NCI-H510A (cell line): ENCODE measurements around the gene TRPM3.
"Not testable (repeated sequence)": the region's sequence is repeated elsewhere in the genome, so short reads cannot be mapped to it uniquely, and the experiment has no call there.

Source experiments
- DNase-seq: peaks from one replicate; lab custom pipeline; 2025; lab: John Stamatoyannopoulos, UW

TRPM3 gene

GRCh38 chr9:70654144-70654543 is 467.3 kb downstream of the TRPM3 start:
- DNase-seq, result no peak

DNA sequence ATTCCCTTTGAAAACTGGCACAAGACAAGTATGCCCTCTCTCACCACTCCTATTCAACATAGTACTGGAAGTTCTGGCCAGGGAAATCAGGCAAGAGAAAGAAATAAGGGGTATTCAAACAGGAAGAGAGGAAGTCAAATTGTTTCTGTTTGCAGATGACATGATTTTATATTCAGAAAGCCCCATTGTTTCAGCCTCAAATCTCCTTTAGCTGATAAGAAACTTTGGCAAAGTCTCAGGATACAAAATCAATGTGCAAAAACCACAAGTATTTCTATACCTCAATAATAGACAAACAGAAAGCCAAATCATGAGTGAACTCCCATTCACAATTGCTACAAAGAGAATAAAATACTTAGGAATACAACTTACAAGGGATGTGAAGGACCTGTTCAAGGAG is 476.8 kb downstream of the TRPM3 start:
- not testable (repeated sequence) for DNase-seq

DNA sequence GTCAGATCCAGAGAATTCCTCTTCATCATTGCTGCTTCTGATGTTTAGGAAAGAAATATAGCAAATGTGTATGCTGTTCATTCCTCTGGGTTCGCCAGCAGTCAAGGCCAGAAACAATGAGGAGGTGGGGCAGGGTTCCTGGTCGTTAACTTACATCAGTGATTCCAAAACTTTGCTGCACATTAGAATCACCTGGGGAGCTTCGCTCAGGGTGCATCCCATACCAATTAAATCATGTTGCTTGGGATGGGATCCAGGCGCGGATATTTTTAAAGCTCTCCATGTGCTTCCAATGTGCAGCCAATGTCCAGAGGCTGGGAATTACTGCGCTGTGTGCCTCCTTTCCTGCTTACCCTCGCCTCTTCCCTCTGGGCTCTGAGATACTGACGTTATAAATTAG is 479.1 kb downstream of the TRPM3 start:
- DNase-seq, result no peak

GRCh38 chr9:70641631-70642030 is 479.8 kb downstream of the TRPM3 start:
- DNase-seq, result no peak

GRCh38 chr9:70641031-70641430 is 480.4 kb downstream of the TRPM3 start:
- no peak for DNase-seq

- DNase-seq, result no peak
These were observed 481.3 kb downstream of the TRPM3 start for GRCh38 chr9:70639853-70640814.

DNA sequence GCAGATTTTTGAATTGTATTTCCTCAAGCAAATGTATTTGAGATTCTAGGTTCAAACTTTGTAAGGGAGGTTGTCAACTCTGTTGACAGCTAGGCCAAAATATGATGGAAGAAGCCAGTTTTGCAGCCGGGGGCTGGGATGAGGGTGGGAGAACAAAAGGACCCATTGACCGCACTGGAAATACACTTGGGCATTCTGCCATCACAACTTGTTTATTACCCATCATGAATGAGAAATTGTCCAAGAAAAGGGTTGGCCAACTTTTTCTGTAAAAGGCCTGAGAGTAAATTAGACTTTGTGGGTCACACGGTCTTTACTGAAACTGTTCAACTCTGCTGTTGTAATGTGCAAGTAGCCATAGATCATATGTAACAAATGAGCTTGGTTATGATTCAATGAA is 485.6 kb downstream of the TRPM3 start:
- DNase-seq, result no peak

DNA sequence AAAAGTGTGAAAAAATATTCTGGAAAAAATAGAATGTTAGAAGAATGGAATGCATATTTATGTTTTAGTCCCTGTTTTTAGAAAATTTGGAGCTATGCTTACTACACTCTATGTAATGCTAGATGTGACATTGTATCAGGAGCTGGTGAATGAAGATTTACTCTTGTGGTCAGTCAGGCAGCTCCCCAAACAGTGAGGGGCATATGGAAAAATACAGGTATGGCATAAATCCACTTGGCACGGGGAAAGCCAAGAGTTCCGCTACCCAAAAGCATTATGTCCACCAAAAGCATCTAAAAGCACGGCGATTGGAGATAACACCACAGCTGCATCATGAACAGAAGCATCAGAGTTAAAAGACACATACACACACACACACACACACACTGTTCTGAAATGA is 486.7 kb downstream of the TRPM3 start:
- DNase-seq, result no peak

DNA sequence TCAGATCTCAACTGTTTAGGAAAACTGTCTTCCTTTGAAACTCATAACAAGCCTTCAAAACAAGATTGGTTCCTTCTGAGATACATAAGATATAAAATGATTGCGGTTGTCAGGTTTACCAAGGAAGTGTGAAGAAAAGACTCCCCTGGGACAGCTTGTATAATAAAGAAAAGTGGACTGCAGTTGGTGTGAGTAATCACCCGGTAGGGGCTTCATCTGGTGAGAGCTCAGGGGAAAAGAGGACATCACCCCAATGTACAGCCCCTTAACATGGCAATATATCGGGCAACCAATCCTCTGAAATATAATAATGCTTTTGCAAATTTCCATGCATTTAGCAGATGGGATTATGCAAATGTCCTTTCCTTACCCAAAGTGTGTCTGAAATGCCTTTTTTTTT is 490.4 kb downstream of the TRPM3 start:
- DNase-seq, result no peak

DNA sequence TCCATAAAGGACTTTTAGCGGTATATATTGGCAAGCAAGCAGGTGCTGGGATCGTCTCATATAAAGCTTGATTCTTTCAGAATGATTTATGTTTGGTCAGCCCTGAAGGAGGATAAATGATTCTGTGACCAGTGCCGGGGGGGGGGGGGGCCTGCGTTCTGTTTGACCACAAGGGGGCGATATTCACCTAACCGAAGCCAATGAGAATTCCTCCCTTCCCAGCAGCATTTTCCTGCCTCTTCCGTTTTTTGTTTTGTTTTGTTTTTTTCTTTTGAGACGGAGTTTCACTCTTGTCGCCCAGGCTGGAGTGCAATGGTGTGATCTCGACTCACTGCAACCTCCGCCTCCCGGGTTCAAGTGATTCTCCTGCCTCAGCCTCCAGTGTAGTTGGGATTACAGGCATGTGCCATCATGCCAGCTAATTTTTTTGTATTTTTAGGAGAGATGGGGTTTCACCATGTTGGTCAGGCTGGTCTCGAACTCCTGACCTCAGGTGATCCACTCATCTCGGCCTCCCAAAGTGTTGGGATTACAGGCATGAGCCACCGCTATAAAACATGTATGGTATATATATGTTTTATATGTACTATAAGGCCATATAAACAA is 492.2 kb downstream of the TRPM3 start:
- not testable (repeated sequence) for DNase-seq

DNA sequence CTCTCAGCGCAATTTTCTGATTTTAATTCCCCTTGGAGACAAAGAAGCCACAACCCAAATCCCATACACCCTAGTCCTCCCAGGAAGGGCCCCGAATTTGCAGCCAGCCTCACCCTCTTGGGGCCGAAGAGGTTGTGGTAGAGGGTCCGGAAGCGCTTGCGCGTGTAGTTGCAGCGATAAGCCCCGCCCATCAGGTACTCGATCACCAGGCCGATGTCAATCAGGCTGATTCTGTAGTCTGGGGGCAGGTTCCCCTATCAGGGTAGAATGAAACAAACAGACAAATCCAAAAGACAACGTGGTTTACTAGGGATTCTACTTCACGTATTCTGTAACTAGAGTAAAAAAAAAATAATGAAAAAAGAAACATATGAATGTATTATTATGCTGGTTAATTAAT is 496.3 kb downstream of the TRPM3 start:
- DNase-seq, result no peak

- no peak for DNase-seq
These were observed 502.6 kb downstream of the TRPM3 start for GRCh38 chr9:70618784-70619183.

- DNase-seq, result no peak
These were observed 504.2 kb downstream of the TRPM3 start for GRCh38 chr9:70617033-70617828.

DNA sequence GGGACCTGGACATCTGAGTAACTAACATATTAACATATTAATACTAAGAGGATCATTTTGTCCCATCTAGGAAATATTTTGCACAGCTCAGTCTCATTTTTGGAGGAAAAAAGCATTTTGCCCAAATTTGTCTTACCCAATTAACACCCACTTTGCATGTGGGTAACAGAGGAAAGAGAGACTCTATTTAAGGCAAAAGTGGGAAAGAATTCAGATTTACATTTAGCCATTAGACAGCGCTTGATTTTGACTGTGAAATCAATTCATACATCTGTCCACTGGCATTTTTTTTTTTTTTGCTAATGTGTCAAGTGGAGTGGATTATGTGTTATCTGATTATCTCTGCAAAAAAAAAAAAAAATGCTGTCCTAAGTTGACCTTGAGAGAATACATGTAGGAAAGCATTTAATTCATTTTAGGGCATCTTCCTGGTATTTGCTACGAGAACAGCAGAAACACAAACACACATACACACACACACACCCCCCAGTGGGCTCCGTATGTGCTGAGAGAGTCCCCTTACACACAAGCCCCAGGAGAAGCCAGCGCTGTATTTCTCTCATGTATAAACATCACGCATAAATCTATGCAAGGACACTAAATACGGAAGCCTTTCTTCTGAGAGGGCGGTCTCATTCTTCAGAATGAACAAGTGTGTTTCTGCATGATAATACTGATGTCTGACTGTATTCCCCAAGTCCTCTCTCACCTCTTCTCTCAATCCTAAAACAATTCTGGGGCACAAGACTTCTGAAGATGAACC is 505.0 kb downstream of the TRPM3 start:
- no peak for DNase-seq

DNA sequence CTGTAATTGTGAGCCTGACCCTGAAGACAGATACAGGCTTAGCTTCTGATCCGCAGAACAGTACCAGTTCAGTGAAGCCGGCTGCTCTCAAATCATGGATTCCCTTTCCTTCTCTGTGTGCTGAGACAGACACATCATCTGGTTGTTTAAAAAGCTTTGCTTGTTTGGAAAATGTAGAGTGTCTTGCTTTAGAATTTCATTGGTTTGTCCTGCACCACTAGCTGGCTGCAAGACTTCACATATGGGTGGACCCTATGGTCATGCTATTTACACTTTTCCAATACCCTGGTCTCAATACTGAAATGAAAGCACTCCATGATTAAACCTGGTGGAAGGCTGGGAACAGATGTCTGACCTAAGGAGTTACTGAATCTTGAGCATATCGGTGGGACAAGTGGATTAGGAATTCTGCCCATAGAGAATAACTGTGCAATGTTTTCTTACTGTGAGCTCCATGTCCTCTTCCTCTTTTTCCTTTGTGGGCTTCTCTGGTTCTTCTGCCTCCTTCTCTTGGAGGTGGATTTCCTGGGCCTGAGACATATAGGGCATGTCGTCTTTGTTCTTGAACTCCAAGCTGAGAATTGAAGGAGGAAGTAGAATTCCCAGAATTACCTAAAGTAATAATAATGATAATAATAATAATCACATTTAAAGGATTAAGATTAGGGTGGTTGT is 505.8 kb downstream of the TRPM3 start:
- no peak for DNase-seq

DNA sequence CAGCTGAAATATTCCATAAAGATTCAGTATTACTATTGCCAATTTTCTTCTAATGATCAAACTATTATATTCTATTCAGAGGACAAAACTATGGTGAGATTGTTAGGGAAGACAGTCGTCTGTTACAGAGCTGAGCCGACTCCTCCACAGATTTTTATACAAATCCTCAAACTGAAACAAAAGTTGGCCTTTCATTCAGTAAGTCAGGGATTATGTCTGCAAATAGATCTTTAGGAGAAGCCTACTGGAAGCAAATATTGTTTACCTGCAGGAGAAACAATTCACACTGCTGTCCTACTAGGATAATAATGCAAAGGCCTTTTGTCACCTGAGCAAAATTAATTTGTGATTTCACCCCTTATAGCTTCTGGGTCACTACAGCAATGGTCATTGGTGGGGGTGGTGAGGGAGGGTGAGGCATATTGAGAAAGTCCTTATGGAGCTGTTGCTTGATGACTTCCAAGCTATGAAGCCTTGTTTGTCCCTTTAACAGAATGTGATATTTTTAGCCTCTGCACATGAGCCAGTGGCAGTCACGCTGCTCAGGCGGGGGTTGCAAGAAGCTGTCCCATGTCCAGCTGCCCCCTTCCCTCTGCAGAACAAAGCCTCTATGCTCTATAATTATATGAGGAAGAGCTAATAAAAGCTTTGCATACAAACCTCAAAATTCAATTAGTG is 506.5 kb downstream of the TRPM3 start:
- DNase-seq, result no peak

DNA sequence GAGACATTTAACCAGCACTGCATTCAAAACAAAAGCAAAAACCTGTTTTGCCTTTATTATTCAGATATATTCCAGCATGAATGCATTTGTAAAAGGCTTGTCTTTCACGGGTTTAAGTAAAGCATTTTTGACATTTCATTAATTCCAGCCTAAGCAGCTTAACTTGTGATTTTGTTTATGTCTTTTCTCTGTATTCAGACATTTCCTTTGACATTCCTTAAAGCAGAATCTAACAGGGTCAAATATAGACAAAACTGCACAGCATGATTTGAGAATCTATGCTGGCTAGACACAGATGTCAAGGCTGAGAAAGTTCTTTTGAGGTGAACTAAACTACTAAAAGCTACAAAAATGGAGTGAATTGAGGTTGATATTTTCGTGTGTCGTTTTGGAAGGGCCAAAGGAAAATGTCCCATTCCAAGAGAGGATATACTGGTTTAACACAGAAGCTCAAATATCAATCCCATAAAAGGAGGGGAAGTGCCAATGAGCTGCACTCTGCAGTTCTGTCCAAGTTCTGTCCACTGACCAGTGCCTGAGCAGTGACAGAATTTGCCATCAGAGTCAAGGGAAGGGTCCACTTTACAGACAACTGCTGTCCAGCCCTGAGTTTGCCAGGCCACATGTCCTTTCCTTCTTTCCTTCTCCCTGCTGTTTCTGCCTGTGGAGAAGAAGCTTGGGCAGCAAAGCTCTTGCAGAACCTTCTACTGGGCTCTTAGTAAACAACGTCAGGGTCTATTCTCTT is 508.2 kb downstream of the TRPM3 start:
- DNase-seq, result no peak

- no peak for DNase-seq
These were observed 511.2 kb downstream of the TRPM3 start for GRCh38 chr9:70610287-70610644.

GRCh38 chr9:70609542-70610286 is 511.7 kb downstream of the TRPM3 start:
- DNase-seq, result no peak
